Transverse colon (tissue), 4 donors: ENCODE results near the gene C19orf53. TPM values are rescaled to one million over a fixed set of nuclear protein-coding genes. Genes with fewer than 3 reads are reported as not detected.

Experiments
- DNase-seq: peaks from one replicate; pipeline ENCODE4 v3.0.0-alpha.2; 2019
- H3K27ac ChIP-seq, 4 donors: fragments of 200-600 bp; sonication (generic); 2 replicates each; pipeline ENCODE4 v1.5.1; 2016 to 2018; ENCODE audit warnings: inconsistent platforms in 4 of 4
- H3K27me3 ChIP-seq: fragments of 200-600 bp; sonication (generic); 2 replicates; pipeline ENCODE4 v1.5.1; 2017; ENCODE audit warnings: inconsistent platforms
- H3K36me3 ChIP-seq, 4 donors: fragments of 200-600 bp; sonication (generic); 2 replicates each; pipeline ENCODE4 v1.5.1; 2017 to 2019; ENCODE audit warnings: inconsistent platforms in 4 of 4
- H3K4me1 ChIP-seq, 4 donors: fragments of 200-600 bp; sonication (generic); 2 replicates each; pipeline ENCODE4 v1.5.1; 2017 to 2020; ENCODE audit warnings: inconsistent platforms in 4 of 4
- H3K4me3 ChIP-seq, 4 donors: fragments of 200-600 bp; sonication (generic); 1 replicate in 1 of 4; 2 replicates in 3 of 4; pipeline versions ENCODE4 v1.5.1 to v1.6.1; 2017 to 2019; ENCODE audit warnings: inconsistent platforms in 4 of 4
- H3K9me3 ChIP-seq, 2 donors: fragments of 200-600 bp; sonication (generic); 2 replicates each; pipeline ENCODE4 v1.5.1; 2017 to 2019; ENCODE audit warnings: inconsistent platforms in 2 of 2
- CTCF ChIP-seq, 5 experiments: fragments of 200-600 bp in 3 of 5; fragments of 450-650 bp in 2 of 5; sonication (generic) in 3 of 5; IDR thresholded peaks; 1 replicate in 2 of 5; 2 replicates in 3 of 5; pipeline ENCODE4 v1.5.1; 2016 to 2017; ENCODE audit warnings: antibody characterized with exemption in 5 of 5, inconsistent platforms in 3 of 5, mild to moderate bottlenecking in 2 of 5, moderate library complexity in 1 of 5
- EP300 ChIP-seq: sonication (generic); formaldehyde crosslinking; IDR thresholded peaks from one replicate; pipeline ENCODE4 v1.6.1; 2017; ENCODE audit warnings: antibody characterized with exemption, low read depth
- POLR2A ChIP-seq: fragments of 450-650 bp; IDR thresholded peaks from one replicate; pipeline ENCODE4 v1.6.1; 2016; ENCODE audit warnings: antibody characterized with exemption, mild to moderate bottlenecking, moderate library complexity
- POLR2AphosphoS5 ChIP-seq, 3 donors: sonication (generic); formaldehyde crosslinking; IDR thresholded peaks; one replicate each; pipeline ENCODE4 v1.6.1; 2016; ENCODE audit warnings: antibody characterized with exemption in 3 of 3
- WGBS, 2 donors: methylation state at CpG; one replicate each; pipeline ENCODE4 v1.1.5; 2018; ENCODE audit warnings: low coverage in 1 of 2; 5-methylcytosine and 5-hydroxymethylcytosine counted together
- in situ Hi-C, 4 donors: fragments of 200-750 bp; cut with MboI; loops; one replicate each; pipeline versions ENCODE4 v1.15.0 to v1.15.1; 2017; ENCODE audit warnings: low sequenced_read_pairs in 3 of 4, low pct_ligation_motif_present in 1 of 4, low pct_unique_long_range_greater_than_20kb in 1 of 4
- intact Hi-C: fragments of 100-400 bp; cut with DNase I; formaldehyde crosslinking; loops from one replicate; pipeline ENCODE4 v1.15.1; 2023; ENCODE audit warnings: low total_unique reads
- total RNA-seq, 4 donors: library from RNA; depleted of rRNA; stranded (reverse); fragments of >200 nt; gene quantifications; one replicate each; pipeline ENCODE4 v1.1.0, GENCODE V29; 2016

C19orf53 gene
- total RNA-seq: 100 to 1,000 TPM in 2 of 4 donors, 10 to 100 TPM in 2; 48.6 to 111 (median 94.2) TPM

GRCh38 chr19:13774217-13775191 is at the start of gene C19orf53:
TSS of gene C19orf53 (plus strand) at chr19:13774456. CDS start at chr19:13774478, 22 bp downstream.
- DNase-seq: peak; percentile 92
- in situ Hi-C loops: loop anchor here in 1 of 4 donors (25.0 kb wide), 1 partner anchor 88 kb away; no protein-coding TSS in a partner anchor
- WGBS, 2 donors: 0% methylated on average over 12 to 57 of the region's 61 CpGs

GRCh38 chr19:13726323-13726722 is 47.9 kb upstream of the C19orf53 start:
- intact Hi-C loops: no loop called here
- in situ Hi-C loops: no loop called here
- H3K9me3 ChIP-seq: no peaks in the 10 kb centered on the region
- no peak overlapping the region for H3K27ac ChIP-seq
- WGBS, 2 donors: 91 to 96% methylated on average over 3 to 5 of the region's 5 CpGs
- TF ChIP-seq CTCF (IDR thresholded peaks at IDR 0.05) (no peak), EP300 (no peak), POLR2AphosphoS5 (IDR thresholded peaks at IDR 0.05) (no peak), POLR2A (no peak)
- H3K36me3 ChIP-seq: no peaks in the 10 kb centered on the region
- DNase-seq: no peak
- peaks cover 0 to 15% (median 7%) of the 10 kb centered on the region in 4 donors for H3K4me1 ChIP-seq
- H3K27me3 ChIP-seq: no peaks in the 10 kb centered on the region
- H3K4me3 ChIP-seq: no peak overlapping the region

More at GRCh38 chr19:13774217-13775191, at the start of gene C19orf53:
- Histone ChIP-seq H3K36me3 (peaks cover 0 to 21% (median 8%) of the 10 kb centered on the region in 4 donors), H3K4me1 (peaks cover 11 to 17% (median 14%) of the 10 kb centered on the region in 4 donors), H3K27me3 (no peaks in the 10 kb centered on the region), H3K4me3 (peak within 1 kb of the TSS; percentile 96 to 99 (median 98)), H3K9me3 (no peaks in the 10 kb centered on the region), H3K27ac (peak within 1 kb of the TSS; percentile 94 to 97 (median 96))
- intact Hi-C loops: no loop called here
- TF ChIP-seq EP300 (no peak), POLR2AphosphoS5 (IDR thresholded peaks at IDR 0.05) (peak; percentile 98 to 99 (median 98)), CTCF (IDR thresholded peaks at IDR 0.05) (no peak), POLR2A (peak; percentile 96)

- intact Hi-C loops: no loop called here
- WGBS, 2 donors: 80 to 85% methylated on average over 5 to 8 of the region's 8 CpGs
Measured at GRCh38 chr19:13727798-13728197, 46.5 kb upstream of the C19orf53 start.

More at GRCh38 chr19:13727798-13728197, 46.5 kb upstream of the C19orf53 start:
- Histone ChIP-seq H3K36me3 (no peaks in the 10 kb centered on the region), H3K4me1 (peaks cover 4 to 23% (median 14%) of the 10 kb centered on the region in 4 donors), H3K4me3 (no peak overlapping the region), H3K27me3 (no peaks in the 10 kb centered on the region), H3K9me3 (no peaks in the 10 kb centered on the region), H3K27ac (no peak overlapping the region)
- no peak for TF ChIP-seq POLR2AphosphoS5 (IDR thresholded peaks at IDR 0.05)
- no peak for TF ChIP-seq CTCF (IDR thresholded peaks at IDR 0.05)
- TF ChIP-seq EP300: no peak
- no peak for TF ChIP-seq POLR2A
- in situ Hi-C loops: no loop called here
- no peak for DNase-seq
